HG03175 (cell line): ENCODE measurements around the gene MAP3K5.
"Not testable (repeated sequence)": the region's sequence is repeated elsewhere in the genome, so short reads cannot be mapped to it uniquely, and the experiment has no call there.

Experiments used
- ATAC-seq: cut with Tn5 transposase; IDR thresholded peaks from one replicate; pipeline ENCODE4 v1.9.1; 2021; ENCODE audit warnings: mild to moderate bottlenecking, moderate library complexity; ENCODE audit not compliant: unreplicated experiment

MAP3K5 gene

DNA sequence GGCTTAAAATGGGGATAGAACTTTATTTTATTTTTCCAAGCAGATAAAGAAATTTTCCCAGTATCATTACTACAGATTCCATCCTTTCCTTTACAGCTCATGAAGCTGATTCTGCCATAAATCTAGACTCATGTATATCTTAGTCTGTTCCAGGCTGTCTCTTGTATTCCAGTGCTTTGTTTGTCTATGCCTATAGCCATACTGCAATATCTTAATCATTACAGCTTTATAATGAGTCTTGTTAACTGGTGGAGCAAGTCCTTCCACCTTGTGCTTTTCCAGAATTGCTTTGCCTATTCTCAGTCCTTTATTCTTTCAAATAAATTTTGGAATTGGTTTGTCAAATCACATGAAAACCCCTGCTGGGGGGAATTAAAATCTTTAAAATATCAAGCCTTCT lies 99.2 kb downstream of the MAP3K5 start:
- no peak for ATAC-seq

DNA sequence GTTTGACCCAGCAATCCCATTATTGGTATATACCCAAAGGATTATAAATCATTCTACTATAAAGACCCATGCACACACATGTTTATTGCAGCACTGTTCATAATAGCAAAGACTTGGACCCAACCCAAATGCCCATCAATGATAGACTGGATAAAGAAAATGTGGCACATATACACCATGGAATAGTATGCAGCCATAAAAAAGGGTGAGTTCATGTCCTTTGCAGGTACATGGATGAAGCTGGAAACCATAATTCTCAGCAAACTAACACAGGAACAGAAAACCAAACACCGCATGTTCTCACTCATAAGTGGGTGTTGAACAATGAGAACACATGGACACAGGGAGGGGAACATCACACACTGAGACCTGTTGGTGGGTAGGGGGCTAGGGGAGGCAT lies 104.4 kb downstream of the MAP3K5 start:
- ATAC-seq: not testable (repeated sequence)

DNA sequence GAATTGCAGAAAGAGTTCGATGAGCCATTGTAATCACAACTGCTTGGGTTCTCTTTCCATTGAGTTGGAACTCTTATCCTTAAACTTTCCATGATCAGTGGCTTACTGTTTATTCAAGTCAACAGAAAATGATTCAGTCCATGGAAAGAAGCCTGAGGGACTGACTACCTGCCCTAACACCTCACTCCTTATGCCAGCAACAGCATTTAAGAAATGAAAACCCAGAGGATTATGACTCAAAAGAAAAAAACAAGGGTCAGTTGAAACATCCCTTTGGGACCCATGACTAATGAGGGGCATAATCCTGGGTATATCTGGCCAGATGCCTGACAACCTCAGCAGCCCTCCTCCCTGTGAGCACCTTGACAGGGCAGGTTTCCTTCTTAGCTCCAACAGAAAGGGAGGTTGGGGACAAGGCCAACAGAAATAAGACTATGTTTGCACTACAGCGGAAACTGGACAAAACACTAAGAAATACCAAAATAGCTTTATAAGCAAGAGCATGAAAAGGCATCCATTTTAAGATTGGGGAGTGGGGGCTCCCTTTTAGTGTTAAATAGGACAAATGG lies 106.7 kb downstream of the MAP3K5 start:
- no peak for ATAC-seq

DNA sequence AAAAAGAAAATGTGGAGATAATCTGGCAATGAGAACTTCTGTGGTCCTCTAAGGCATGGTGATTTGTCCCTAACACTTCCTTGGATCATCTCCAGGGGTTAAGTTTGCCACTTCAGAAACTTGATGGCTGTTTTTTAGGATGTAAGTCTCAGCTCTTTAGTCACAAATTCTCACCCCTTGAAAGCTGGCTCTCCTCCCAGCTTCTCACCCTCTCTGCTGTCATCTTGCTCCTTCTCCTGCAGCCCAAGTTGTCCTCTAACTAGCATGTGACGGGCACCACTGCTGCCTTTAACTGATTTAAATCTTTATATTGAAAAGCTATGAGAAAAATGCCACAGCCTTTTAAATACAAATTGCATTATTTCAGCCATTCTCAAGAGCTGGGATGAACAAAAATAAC lies 107.8 kb downstream of the MAP3K5 start:
- no peak for ATAC-seq

DNA sequence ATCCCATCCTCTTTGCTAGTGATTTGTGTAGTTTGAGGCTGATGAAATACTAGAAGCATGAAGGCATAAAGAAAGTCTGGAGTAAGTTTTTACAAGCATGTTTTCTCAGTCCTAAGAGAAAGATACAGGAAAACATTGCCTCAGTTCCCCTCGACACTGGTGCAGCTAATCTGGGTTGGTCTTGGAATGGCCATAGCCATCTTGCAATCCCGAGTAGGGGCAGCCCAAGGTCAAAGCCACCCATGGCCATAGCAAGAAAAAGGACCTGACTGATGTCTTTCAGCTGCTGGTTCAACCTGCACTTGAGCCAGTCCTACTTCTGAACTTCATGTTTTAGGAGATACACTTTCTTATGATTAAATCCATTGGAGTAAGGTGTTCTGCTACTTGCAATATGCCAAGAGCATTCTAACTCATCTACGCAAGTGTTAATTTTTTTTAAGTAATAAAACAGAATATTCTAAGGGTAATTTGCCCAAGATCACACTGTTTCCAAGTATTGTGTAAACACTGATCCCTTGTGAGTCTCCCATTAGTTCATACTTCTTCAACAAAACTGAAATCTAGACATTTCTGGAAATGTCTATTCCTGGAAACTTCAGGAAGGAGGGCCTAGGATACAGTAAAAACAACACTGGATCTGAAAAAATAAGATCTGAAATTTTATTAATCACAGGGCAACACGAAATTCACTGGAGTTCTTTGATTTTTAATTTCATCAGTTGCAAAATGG lies 108.9 kb downstream of the MAP3K5 start:
- no peak for ATAC-seq

DNA sequence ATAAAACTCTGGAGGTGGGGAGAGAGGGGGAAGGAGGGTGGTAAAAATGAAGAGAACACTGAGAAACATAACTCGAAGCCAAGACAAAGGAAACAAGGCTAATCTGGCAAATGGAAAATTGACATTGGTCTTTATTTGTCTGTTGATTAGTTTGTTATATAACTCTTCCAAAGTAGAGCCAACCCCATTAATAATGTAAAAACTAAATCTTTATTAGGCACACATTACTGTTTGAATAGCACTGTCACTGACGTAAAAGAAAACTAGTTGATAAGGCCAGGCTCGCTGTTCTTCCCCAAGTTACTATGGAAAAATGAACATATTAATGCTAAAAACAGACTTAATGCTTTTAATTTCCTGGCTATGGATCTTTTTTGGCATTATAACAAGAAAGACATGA lies 110.0 kb downstream of the MAP3K5 start:
- ATAC-seq: no peak

DNA sequence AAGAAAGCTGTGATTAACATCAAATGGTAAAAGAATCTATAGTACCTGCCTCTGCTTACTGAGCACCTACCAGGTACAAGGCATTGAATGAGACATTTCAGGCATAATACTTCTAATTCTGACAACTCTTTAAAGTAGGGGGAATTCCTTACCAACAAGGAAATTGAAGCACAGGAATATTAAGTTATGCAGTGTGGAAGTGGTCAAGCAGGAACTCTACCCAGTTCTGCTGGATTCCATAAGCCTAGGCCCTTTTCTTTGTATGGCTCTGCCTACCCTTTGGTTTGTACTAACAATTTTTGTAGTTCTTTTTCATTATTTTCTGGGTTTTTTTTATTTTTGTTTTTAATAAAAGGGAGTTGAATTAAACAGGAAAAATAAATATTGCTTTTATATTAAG lies 114.5 kb downstream of the MAP3K5 start:
- no peak for ATAC-seq

DNA sequence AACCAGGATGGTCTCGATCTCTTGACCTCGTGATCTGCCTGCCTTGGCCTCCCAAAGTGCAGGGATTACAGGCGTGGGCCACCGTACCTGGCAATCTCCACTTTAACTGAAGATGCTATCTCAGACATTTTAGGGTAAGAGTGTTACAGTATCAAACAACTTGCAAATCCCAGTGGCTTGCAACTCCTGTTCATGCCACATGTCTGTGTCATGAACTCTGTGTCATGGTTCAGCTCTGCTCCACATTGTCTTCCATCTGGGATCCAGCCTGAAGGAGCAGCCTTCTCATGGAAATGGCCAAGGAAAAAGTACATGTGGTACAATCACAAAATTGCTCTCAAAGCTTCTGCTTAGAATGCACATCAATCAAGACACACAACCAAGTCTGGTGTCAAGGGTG lies 114.9 kb downstream of the MAP3K5 start:
- ATAC-seq: no peak

DNA sequence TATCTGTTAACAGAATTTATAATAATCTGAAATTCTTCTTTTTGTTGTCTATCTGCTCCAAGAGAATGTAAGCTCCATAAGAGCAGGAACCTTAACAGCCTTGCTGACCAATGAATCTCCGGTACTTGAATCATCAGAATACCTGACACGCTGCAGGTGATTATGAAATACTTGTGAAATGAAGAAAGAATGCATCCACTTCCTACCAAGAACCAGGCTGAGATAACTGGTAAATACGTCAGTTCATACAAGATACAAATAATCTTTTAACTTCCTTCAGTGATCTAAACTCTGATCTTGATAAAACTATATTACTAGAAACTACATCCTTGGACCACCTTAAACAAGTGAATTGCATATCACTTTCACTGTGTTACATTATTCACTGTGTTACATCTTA lies 116.2 kb downstream of the MAP3K5 start:
- no peak for ATAC-seq

DNA sequence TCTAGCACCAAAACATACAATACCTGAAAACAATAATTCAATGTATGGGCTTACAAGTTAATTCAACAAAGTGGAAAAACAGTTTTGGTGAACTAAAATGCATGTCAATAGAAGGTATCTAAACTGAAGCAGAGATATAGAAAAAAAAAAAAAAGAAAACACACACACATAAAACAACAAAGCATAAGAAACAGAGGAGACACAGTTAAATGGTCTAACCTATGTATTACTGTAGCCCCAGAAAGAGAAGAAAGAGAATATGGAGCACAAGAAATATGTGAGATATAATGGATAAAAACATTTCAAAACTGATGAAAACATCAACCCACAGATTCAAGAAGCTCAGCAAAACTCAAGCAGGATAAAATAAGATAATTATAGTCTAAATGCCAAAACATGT lies 118.7 kb downstream of the MAP3K5 start:
- no peak for ATAC-seq

DNA sequence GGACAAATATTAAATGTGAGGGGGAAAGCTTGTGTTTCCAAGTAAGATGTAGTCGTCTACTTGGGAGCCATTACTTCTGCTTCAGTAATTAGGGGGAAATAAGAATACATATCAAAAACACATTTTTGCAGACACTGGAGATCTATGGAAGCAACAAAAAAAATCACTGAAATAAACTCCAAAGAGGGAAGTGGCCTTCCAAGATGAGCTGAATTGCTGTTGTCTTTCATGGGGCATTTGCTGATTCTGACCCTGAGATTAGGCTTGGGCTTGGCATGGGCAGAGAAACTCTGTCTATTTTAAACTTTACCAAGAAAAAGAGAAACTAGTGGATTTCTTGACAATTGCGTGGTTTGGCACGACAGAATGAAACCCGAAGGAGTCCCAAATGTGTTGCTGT lies 120.1 kb downstream of the MAP3K5 start:
- no peak for ATAC-seq

DNA sequence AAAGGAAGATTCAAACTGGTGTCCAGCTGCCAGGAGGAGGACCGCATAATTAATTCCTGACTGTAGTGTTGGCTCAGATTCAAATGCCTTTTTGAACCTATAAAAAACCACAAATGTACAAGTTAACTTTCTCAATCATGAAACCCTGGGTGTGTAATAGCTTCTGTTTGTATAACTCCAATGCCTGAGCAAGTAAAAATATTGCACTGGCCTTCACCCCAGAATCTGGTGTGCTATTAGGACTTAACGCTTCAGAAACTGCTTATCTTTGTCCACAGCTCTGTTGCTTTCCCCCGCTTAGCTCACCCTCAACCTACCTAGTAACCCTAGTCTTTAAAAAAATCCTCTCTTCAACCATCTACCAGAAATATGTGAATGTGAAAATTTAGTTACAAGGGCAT lies 123.0 kb downstream of the MAP3K5 start:
- no peak for ATAC-seq

DNA sequence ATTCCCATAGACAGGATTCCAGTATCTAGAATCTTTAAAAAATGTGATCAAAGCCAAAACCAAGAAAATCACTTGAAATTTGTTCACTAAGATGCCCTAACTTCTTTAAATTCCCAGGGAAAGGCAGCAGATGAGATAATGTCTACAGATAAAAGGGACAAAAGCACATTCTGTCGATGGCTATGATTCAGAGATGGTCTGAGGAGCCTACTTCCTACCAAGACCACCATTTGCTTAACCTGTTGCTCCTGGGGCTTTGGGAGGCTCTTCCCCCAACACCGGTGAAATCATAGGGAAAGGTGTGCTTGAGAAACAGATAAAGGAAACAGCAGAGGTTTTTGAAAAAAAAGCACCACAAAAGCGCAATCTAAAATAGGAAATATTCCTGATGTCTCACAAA lies 123.7 kb downstream of the MAP3K5 start:
- ATAC-seq: no peak

DNA sequence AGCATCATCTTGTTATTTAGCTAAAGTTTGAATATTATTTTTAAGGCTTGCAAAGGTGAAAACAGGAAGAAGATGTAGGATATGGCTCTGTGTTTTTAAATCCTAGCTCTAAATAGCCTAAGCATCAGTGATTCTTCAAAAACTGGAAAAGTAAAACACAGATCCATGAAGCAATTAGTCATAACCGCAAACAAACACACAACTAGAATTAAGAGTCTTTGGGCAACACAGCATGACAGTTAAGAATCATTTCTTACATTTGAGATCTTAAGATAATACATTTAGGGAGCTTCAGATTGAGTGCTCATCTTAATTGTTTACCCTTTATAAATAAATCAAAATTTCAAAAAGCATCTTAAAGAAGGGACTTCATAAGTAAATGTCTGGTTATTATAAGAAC lies 126.2 kb downstream of the MAP3K5 start:
- ATAC-seq: no peak

DNA sequence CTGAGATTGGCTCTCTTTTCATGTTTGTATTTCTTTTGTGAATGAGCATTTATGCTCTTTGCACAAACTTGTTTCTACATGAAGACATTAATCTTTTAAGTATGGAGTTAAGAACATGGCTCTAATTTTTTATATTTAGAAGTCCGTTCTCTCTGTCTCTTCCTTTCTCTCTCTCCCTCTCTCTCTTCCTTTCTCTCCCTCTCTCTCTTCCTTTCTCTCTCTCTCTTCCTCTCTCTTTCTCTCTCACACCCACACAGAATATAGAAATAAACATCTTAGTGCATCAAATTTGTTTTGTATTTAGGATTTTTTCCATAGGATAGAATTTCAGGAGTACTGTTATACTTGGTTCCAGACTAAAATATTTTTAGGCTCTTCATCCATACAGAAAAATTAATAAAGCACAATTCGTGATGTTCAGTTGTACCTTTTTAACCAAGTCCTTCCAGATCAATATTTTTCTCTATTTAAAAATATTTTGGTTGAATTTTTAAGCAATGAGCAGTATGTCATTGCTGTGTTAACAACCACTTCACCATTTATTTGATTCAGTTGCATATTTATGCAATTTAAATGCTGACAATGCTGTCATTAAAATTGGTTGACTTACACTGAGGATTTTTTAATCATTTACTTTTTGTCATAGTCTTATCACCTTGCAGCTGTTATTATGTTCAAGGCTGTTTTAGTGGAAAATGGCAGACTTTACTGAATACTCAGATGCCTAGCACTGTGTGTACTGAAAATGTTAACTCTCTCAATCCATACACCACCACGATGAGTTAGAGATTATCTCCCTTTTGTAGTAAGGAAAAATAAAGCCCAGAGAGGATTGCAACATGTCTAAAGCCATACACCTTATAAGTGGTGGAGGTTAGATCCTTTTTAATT lies 129.7 kb downstream of the MAP3K5 start:
- no peak for ATAC-seq

DNA sequence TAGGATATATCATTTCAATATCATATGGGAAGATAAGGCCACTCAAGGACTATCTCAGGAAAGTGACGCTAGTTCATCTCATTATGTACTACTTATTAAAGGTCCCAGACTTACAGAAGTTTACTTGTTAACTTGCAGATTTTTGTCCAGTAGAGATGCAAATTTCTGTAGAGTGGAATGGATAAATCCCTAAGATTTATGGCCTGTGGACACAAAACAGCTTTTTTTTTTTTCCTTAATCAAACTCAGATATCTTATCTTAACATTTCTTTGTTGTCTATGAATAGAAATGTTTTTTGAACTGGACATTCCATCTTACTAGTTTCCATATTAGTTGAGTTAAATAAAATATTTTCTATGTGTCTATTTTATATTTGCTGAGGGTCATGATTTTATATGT lies 131.6 kb downstream of the MAP3K5 start:
- ATAC-seq: no peak

DNA sequence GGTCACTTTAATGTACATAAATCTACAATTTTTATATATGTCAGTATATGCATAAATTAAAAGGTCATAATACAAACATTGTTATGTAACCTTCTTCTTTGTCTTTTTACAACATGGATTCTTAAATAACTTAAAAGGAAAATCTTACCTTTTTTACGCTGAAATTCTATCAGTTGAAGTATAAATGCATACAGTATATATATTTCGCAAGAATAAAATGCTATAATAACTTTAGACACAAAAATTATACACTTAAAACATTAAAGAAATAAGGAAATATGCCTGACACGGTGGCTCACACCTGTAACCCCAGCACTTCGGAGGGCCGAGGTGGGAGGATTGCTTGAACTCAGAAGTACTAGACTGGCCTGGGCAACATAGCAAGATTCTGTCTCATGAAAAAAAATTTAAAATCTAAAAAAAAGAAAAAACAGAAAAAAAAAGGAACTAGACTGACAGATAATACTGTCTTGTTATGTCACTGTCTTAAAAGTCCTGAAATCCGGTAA lies 132.2 kb downstream of the MAP3K5 start:
- no peak for ATAC-seq

DNA sequence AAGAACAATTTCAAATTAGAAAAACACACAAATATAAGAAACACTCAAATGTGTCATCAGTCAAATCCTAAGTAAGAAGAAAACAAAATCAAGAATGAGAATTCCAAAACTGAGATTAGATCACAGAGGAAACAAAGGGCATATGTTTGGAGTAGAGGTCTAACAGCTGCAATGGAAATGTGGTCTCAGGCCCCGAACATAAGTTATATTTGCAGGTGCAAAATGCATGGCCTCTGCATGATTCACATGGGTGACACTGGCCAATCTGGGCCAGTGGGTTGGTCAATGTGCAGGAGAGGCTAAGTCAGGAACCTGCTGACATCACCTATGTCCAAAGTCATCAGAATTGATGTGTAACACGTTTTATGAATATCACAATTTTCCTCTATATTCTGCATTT lies 133.6 kb downstream of the MAP3K5 start:
- no peak for ATAC-seq

DNA sequence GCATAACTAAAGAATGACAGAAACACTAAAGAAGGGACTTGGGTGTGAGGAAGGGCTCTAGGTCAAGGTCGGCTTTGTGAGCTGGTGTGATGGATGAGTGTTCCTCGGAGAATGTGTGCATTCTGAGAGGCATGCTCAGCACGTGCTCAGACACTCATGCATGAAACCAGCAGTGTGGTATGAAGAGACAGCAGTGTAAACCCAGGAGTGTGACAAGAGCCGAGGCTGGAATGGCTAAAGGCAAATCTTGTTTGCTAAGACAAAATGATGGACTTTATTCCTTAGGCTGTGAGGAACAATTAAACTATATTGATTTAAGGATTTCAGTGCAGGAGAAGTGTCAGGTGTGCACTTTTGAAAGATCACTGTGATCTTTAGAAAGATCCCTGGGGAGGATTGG lies 134.6 kb downstream of the MAP3K5 start:
- ATAC-seq: no peak

DNA sequence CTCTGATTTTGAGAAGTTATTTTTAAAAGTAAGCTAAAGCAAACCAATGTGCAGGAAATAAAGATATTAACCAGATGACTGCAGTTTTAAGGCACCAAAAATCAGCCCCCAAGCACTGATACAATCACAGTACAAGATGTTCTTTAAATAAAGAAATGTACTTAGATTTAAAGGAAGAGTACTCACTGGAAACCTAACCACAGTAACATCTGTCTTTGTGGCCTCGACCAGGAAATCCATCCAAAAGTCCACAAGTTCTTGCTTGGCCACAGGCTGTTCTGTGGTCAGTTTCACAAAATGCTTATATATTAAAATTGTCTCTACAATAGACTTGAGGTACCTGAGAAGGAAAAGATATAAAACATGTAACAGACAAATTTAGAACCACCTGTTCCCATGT lies 136.2 kb downstream of the MAP3K5 start:
- ATAC-seq: no peak

DNA sequence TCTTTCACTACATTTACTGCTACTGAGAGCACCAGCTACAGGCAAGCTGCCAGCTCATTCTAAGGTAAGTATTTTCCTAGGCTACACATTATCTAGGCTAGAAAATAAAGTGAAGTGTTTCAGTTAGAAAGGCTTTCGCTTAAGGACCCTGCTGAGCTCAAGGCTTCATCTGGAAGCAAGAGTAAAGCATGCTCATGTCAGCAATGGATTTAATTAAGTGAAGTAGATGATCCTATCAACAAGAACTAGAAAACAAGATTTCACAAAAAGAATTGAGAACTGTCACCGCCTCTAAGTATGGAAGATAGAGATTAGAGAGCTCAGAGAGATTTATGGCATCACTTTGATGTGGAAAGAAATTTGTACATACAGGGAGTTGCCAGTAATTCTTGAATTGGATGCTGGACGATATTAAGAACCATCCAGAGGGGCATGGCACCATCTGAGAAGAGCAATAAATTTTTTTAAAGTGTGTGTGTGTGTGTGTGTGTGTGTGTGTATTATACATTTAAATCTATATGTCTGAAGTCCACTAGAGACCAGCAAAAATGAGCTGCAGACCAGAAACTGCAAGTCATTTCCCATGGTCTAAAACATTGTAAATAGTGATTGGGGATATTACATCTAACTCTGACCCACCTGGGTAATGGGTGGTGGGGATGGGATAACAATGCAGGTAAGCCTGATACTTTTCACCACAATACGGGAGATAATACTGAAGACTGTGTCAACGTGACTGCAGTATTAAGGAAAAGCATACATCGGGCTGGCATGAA lies 136.8 kb downstream of the MAP3K5 start:
- ATAC-seq: no peak
